ENCODE results near the gene TM2D3.

The TM2D3 gene

GRCh38 chr15:101604124-101604874 is 47.9 kb downstream of the TM2D3 start:
- DNase-seq (ENCODE audit: low read depth in 3 of 3): no peak

DNA sequence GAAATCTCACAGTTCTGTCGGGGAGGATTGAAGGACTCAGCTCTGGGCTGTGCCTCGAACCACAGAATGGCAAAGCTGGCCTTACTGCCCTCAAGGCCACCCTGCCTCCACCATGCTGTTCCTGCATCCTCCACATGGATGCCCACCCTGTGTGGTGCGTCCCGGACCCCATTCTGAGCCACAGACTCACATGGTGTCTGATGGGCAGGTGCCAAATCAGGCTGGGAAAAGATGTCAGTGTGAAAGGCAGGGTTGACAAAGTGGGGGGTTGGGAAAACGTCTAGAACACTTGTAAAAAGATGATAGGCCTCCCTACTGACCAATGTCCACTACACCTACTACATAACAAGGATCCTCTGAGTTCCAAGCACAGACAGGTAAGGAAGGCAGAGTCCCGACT is 49.4 kb downstream of the TM2D3 start:
- DNase-seq (ENCODE audit: low read depth in 3 of 3): no peak

- no peak for DNase-seq (ENCODE audit: low read depth in 3 of 3)
Measured at GRCh38 chr15:101600035-101600434, 52.1 kb downstream of the TM2D3 start.

DNA sequence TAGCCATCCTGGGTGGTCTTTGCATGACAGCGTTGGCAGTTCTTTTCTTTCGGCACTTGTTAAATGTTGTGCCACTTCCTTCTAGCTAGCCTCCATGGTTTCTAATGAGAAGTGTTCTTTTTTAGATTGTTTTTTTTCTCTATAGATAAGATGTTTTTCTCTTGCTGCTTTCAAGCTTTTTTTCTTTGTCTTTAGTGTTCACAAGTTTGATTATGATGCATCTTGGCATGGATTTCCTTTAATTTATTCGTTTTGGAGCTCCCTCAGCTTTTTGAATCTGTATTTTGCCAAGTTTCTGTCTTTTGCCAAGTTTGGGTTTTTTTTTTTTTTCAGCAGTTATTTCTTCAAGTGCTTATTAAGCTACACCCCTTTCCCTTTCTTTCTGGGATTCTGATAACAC is 53.1 kb downstream of the TM2D3 start:
- no peak for DNase-seq (ENCODE audit: low read depth in 3 of 3)

GRCh38 chr15:101597360-101597928 is 54.7 kb downstream of the TM2D3 start:
- DNase-seq (ENCODE audit: low read depth in 3 of 3): no peak

DNA sequence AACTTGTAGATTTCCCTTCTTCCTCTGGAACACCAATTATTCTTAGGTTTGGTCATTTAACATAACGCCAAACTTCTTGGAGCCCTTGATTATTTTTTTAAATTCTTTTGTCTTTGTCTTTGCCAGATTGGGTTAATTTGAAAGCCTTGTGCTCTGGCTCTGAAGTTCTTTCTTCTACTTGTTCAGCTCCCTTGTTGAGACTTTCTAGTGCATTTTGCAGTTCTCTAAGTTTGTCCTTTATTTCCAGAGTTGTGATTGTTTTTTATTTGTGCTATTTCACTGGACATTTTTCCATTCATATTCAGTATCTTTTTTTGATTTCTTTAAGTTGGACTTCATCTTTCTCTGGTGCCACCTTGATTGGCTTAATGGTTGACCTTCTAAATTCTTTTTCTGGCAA is 55.5 kb downstream of the TM2D3 start:
- DNase-seq (ENCODE audit: low read depth in 3 of 3): no peak
